Activated T-cell treated with anti-CD3 and anti-CD28 coated beads, Interleukin-2, amount 50 U/mL, for 4 hours (primary cell): ENCODE results near the gene SBNO2. TPM values are rescaled to one million over a fixed set of nuclear protein-coding genes. Genes with fewer than 3 reads are reported as not detected.
"Not testable (repeated sequence)": the region's sequence is repeated elsewhere in the genome, so short reads cannot be mapped to it uniquely, and the experiment has no call there.

ENCODE experiments used
- ATAC-seq, 2 donors: fragments of 200-7000 bp; cut with Tn5 transposase; one replicate each; pipeline ENCODE4 v1.10.0; 2021
- DNase-seq: peaks from one replicate; pipeline ENCODE4 v3.0.0-alpha.2; 2020
- H3K27me3 Mint-ChIP-seq: one replicate; pipeline ENCODE4 v1.8.0; 2021; ENCODE audit warnings: low read depth, mixed read lengths
- H3K36me3 Mint-ChIP-seq: one replicate; pipeline ENCODE4 v1.8.0; 2022; ENCODE audit warnings: mixed read lengths; ENCODE audit not compliant: insufficient read depth
- H3K4me1 Mint-ChIP-seq: one replicate; pipeline ENCODE4 v1.8.0; 2021; ENCODE audit warnings: low read depth, mixed read lengths
- H3K4me3 Mint-ChIP-seq: one replicate; pipeline ENCODE4 v1.8.0; 2021; ENCODE audit warnings: mild to moderate bottlenecking, moderate library complexity, mixed read lengths
- H3K9me3 Mint-ChIP-seq: one replicate; pipeline ENCODE4 v1.8.0; 2021; ENCODE audit warnings: mixed read lengths
- total RNA-seq, 3 donors: library from RNA; stranded (reverse); gene quantifications; one replicate each; pipeline ENCODE4 v1.2.1, GENCODE V29; 2021

Gene SBNO2
- total RNA-seq, 3 donors from 2014 or later = 134 to 140 (median 139) TPM

DNA sequence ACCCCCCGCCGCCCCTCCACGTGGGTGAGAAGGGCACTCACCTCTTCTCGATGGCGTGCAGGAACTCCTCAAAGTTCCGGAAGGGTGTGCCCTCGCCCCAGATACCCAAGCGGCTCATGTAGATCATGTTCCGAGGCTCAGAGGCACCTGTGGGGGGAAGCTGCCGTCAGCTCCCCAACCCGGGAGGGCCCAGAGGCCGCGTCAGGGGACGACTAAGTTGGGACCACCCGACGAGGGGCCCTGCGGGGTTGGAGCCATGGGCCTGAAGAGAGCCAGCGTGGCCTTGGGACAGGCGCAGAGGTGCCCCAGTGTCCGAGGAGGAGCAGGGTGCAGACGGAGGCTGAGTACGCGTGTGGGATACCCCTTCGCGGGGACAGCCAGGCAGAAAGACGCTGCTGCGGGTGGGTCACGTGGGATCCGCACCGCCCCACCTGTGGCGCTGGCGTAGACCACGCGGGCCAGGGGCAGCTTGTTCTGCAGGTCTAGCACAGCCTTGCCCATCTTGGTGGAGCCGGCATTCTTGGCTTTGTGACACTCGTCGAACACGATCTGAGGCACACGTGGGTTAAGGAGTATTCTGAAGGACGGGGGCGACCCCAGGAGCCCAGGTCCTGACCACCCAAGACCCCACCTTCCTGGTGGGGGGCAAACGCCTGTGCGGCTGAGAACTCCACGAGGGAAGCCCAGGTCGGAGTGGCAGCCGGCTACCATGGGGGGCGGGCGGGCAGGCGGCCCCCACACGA, 54.4 kb downstream of the SBNO2 start:
- Mint-ChIP-seq H3K27me3 (no peaks in the 10 kb centered on the region), H3K4me1 (peaks cover 2% of the 10 kb centered on the region), H3K36me3 (peaks cover 15% of the 10 kb centered on the region), H3K9me3 (no peaks in the 10 kb centered on the region), H3K4me3 (no peak overlapping the region)
- DNase-seq (no peak), ATAC-seq (no peak)

DNA sequence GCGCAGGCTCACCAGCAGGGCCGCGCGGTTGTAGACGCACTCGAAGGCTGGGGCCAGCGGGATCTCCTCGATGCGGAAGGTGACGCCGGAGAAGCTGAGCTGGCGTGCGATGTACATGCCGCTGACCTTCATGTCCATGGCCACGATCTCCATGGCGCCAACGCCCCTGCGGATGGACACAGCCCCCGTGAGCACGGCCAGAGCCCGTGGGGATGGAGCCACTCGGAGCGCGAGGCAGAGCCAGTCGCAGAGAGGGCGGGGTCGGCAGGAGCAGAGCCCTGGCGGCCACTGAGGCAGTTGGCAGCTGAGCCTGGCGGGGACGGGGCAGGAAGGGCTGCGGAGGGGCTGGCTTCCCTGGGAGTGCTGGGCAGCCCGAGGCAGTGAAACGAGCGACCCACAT, 55.1 kb downstream of the SBNO2 start:
- H3K36me3 Mint-ChIP-seq = peaks cover 15% of the 10 kb centered on the region
- ATAC-seq (no peak), DNase-seq (no peak)
- peaks cover 2% of the 10 kb centered on the region for H3K4me1 Mint-ChIP-seq
- H3K27me3 Mint-ChIP-seq = no peaks in the 10 kb centered on the region
- H3K9me3 Mint-ChIP-seq = no peaks in the 10 kb centered on the region
- no peak overlapping the region for H3K4me3 Mint-ChIP-seq

GRCh38 chr19:1117654-1118053, 56.4 kb downstream of the SBNO2 start:
- no peaks in the 10 kb centered on the region for H3K4me1 Mint-ChIP-seq
- H3K4me3 Mint-ChIP-seq = no peak overlapping the region
- H3K9me3 Mint-ChIP-seq = no peaks in the 10 kb centered on the region
- no peaks in the 10 kb centered on the region for H3K27me3 Mint-ChIP-seq
- ATAC-seq (no peak), DNase-seq (no peak)
- peaks cover 12% of the 10 kb centered on the region for H3K36me3 Mint-ChIP-seq

DNA sequence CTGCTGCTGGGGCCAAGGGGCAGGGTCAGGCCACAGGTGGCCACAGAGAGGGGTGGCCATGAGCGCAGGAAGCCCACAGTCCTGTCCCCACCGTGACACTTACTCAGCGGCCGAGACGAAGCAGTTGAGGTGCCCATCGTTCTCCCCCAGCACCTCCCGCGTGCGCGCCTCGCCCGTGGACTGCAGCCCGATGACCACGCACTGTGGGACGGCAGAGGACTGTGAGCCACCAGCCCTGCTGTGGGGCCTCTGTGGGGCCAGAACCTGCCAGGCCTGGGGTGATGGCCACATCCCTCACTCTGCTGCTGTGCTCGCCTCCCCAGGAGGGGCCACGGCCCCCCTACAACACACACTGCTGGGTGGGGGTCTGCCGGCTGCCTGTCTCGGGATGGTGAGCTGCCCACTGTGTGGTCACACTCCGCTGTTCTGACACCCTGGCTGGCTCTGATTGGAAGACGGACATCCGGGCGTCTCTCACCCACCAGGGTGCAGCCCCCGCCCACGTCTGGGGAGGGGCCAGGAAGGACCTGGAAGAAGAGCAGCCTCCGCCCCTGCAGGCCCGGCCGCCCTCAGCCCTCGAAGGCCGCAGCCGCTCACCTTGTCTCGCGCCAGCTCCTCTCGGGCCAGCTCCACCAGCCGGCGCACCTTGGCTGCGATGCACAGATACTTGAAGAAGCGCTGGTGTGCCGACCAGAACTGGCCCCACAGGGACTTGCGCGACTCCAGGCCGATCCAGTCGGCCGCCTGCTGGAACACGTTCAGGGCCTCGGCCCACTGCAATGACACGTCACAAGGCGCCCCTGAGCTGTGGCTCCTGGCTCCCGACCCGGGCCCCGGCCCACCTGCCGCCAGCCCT, 57.1 kb downstream of the SBNO2 start:
- Mint-ChIP-seq H3K27me3 (no peaks in the 10 kb centered on the region), H3K9me3 (no peaks in the 10 kb centered on the region), H3K36me3 (peaks cover 12% of the 10 kb centered on the region), H3K4me3 (no peak overlapping the region), H3K4me1 (no peaks in the 10 kb centered on the region)
- ATAC-seq (no peak), DNase-seq (no peak)

GRCh38 chr19:1115646-1116420, 58.2 kb downstream of the SBNO2 start:
- H3K9me3 Mint-ChIP-seq = no peaks in the 10 kb centered on the region
- DNase-seq = no peak
- H3K27me3 Mint-ChIP-seq = no peaks in the 10 kb centered on the region
- peaks cover 7% of the 10 kb centered on the region for H3K36me3 Mint-ChIP-seq
- no peaks in the 10 kb centered on the region for H3K4me1 Mint-ChIP-seq
- no peak overlapping the region for H3K4me3 Mint-ChIP-seq
- ATAC-seq = no peak

- H3K36me3 Mint-ChIP-seq, H3K4me1 Mint-ChIP-seq, H3K27me3 Mint-ChIP-seq, ATAC-seq, H3K9me3 Mint-ChIP-seq, DNase-seq, H3K4me3 Mint-ChIP-seq: not testable (repeated sequence)
Measured at GRCh38 chr19:1114728-1115127, 59.3 kb downstream of the SBNO2 start.

GRCh38 chr19:1113986-1114483, 60.0 kb downstream of the SBNO2 start:
- no peaks in the 10 kb centered on the region for H3K27me3 Mint-ChIP-seq
- H3K4me1 Mint-ChIP-seq = no peaks in the 10 kb centered on the region
- H3K4me3 Mint-ChIP-seq = no peak overlapping the region
- no peaks in the 10 kb centered on the region for H3K9me3 Mint-ChIP-seq
- ATAC-seq (no peak), DNase-seq (no peak)
- H3K36me3 Mint-ChIP-seq = peaks cover 8% of the 10 kb centered on the region

DNA sequence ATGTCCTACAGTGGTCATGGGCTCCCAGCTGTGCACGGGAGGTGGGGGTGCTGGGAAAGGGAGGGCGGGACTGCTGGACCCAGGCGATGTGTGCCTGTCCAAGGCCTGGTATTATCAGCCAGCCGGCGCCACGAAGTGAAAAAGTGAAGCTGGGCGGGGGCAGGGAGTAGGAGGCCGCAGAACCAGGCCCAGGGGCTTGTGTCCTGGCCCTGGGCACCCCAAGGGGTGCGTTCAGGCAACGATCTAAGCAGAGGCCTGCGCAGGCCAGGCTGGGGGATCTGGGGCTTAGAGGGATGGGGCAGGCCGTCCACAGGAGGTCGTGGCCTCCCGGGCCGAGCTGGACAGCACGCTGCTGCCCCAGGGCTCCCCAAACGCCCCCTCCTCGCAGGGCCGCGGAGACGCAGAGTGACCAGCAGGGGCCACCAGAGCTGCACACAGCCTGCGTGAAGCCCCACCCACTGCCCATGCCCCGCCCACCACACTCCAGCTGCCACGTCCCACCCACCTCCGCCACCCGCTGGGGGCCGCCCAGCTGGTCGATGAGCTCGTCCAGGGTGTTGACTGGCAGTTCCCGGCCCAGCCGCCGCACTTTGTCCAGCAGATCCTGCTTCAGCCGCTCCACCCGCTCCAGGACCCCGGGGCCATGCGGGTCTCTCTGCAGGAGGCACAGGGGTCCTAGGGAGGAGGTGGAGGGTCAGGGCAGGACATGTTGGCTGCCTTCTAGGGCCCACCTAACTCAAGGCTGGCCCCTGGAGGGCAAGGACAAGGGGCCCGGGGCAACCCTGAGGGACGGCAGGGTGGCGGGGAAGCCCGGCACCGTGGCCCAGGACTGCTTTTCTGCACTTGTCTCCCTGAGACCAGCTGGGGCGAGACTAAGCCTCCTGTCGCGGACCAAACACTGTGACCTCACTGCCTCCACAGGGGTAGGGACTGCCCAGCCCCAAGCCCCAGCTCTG, 60.8 kb downstream of the SBNO2 start:
- peak; percentile 74 to 80 for ATAC-seq
- Mint-ChIP-seq H3K36me3 (peaks cover 7% of the 10 kb centered on the region), H3K9me3 (no peaks in the 10 kb centered on the region), H3K4me1 (no peaks in the 10 kb centered on the region), H3K27me3 (no peaks in the 10 kb centered on the region), H3K4me3 (no peak overlapping the region)
- peak; percentile 84 for DNase-seq

- Mint-ChIP-seq H3K9me3 (no peaks in the 10 kb centered on the region), H3K4me3 (no peak overlapping the region), H3K27me3 (no peaks in the 10 kb centered on the region)
Measured at GRCh38 chr19:1112268-1113029, 61.6 kb downstream of the SBNO2 start.

DNA sequence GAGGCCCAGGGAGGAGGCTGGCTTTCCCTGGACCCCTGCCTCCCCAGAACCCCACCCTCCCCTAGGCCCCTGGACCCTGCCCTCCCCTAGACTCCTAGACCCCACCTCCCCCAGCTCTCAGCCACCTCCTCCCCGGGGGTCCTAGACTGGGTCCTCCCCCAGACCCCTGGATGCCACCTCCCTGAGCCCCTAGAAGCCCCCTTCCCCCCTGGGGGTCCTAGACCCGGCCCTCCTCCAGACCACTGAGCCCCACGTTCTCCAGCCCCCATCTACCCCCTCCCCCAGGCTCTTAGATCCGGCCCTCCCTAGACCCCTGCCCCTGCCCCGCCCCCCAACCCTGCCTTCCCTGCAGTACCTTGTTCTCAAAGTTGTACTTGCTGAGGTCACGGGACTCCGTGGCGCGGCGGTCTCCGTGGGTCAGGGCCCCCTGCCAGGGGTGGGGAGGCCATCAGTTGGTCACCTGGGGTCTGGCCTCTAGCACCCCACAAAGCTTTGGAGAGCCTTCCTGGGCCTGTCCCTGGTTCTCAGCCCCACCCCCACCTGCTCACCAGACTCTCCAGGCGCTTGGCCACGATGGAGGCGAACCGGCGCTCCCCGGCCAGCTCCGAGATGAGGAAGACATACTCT, 62.3 kb downstream of the SBNO2 start:
- H3K4me1 Mint-ChIP-seq = peaks cover 1% of the 10 kb centered on the region
- no peaks in the 10 kb centered on the region for H3K27me3 Mint-ChIP-seq
- DNase-seq (no peak), ATAC-seq (no peak)
- no peak overlapping the region for H3K4me3 Mint-ChIP-seq
- peaks cover 2% of the 10 kb centered on the region for H3K36me3 Mint-ChIP-seq
- no peaks in the 10 kb centered on the region for H3K9me3 Mint-ChIP-seq

More at GRCh38 chr19:1112268-1113029, 61.6 kb downstream of the SBNO2 start:
- no peak for ATAC-seq
- Mint-ChIP-seq H3K4me1 (no peaks in the 10 kb centered on the region), H3K36me3 (peaks cover 2% of the 10 kb centered on the region)
- no peak for DNase-seq

GRCh38 chr19:1110809-1111640, 63.0 kb downstream of the SBNO2 start:
- ATAC-seq = no peak
- no peaks in the 10 kb centered on the region for H3K27me3 Mint-ChIP-seq
- H3K9me3 Mint-ChIP-seq = no peaks in the 10 kb centered on the region
- H3K36me3 Mint-ChIP-seq = peaks cover 2% of the 10 kb centered on the region
- H3K4me3 Mint-ChIP-seq = no peak overlapping the region
- peaks cover 4% of the 10 kb centered on the region for H3K4me1 Mint-ChIP-seq
- no peak for DNase-seq
